Measurements from ENCODE around the gene EFHD2. TPM values are rescaled to one million over a fixed set of nuclear protein-coding genes. Genes with fewer than 3 reads are reported as not detected.
A peak's percentile ranks its signal among the peaks of the same experiment; 100 is the strongest.

EFHD2 gene
- total and polyA plus RNA-seq, 2 of the 8 experiments (the other 6 are each of a cell fraction or from before 2014, with no cell fraction given): 24.4 to 25.1 TPM

- no peak overlapping the region for H2BK5ac ChIP-seq (ENCODE audit: low read depth, low read length)
- TF ChIP-seq MAFK (IDR thresholded peaks at IDR 0.05; ENCODE audit: low read depth, low read length) (no peak), CHD2 (IDR thresholded peaks at IDR 0.05; ENCODE audit: low read length) (no peak), CTCF (IDR thresholded peaks at IDR 0.05; ENCODE audit: control extremely low read depth in 1 of 3, insufficient read depth in 1 of 3, low read depth in 1 of 3, low read length in 3 of 3) (peak; percentile 88 to 99 (median 96)), SIN3A (conservative IDR thresholded peaks at IDR 0.05 in 1 of 2, IDR thresholded peaks at IDR 0.05 in 1 of 2; ENCODE audit: low read depth in 1 of 2, low read length in 2 of 2) (peak in 1 of 2 experiments; percentile 43; a peak in 1 of 4 replicates), RAD21 (IDR thresholded peaks at IDR 0.05 in 1 of 2, conservative IDR thresholded peaks at IDR 0.05 in 1 of 2; ENCODE audit: low read depth in 2 of 2, low read length in 2 of 2) (peak; percentile 94), EP300 (IDR thresholded peaks at IDR 0.05; ENCODE audit: borderline replicate concordance in 1 of 2, low read depth in 2 of 2, low read length in 2 of 2) (no peak)
- TF ChIP-seq, protein P1, sequence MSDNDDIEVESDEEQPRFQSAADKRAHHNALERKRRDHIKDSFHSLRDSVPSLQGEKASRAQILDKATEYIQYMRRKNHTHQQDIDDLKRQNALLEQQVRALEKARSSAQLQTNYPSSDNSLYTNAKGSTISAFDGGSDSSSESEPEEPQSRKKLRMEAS (IDR thresholded peaks at IDR 0.05): peak; percentile 40
Observed at GRCh38 chr1:15430787-15431570, 21.3 kb downstream of the EFHD2 start.

More at GRCh38 chr1:15430787-15431570, 21.3 kb downstream of the EFHD2 start:
- DNase-seq (ENCODE audit: low read depth in 1 of 2, low spot score in 2 of 2) (peak; percentile 69 to 100), FAIRE-seq (peak; percentile 52)
- H3K4ac ChIP-seq (replicated peaks; ENCODE audit: insufficient read length, low read depth, low read length): no peak overlapping the region
- H2AK5ac ChIP-seq (ENCODE audit: low read depth, low read length): no peak overlapping the region
- peaks cover 0 to 7% (median 3%) of the 10 kb centered on the region in 4 experiments; a peak in 5 of 7 replicates for H3K4me1 ChIP-seq (replicated peaks in 1 of 4; ENCODE audit: control insufficient read depth in 3 of 4, insufficient read depth in 4 of 4, low read length in 3 of 4)
- no peak overlapping the region for H3K4me3 ChIP-seq (ENCODE audit: extremely low read depth in 1 of 4, insufficient read depth in 2 of 4, low read depth in 3 of 4, low read length in 4 of 4)
- no peak overlapping the region; the same call in 1 of the 2 replicates for H3K18ac ChIP-seq (ENCODE audit: extremely low read depth, low read length)
- no peaks in the 10 kb centered on the region; a peak in 1 of 8 replicates for H3K36me3 ChIP-seq (ENCODE audit: control insufficient read depth in 2 of 4, insufficient read depth in 4 of 4, low read length in 3 of 4)
- no peak overlapping the region for H4K5ac ChIP-seq (ENCODE audit: insufficient read length, low read depth, low read length)
- no peak overlapping the region for H3K14ac ChIP-seq (ENCODE audit: insufficient read length)
- no peak overlapping the region for H3K4me2 ChIP-seq (ENCODE audit: insufficient read depth in 1 of 2, low read depth in 2 of 2, low read length in 2 of 2)
- peaks cover 0 to 2% of the 10 kb centered on the region in 2 experiments for H4K20me1 ChIP-seq (replicated peaks in 1 of 2; ENCODE audit: control insufficient read depth in 1 of 2, insufficient read depth in 2 of 2, low read length in 2 of 2)
- no peaks in the 10 kb centered on the region for H3K9me3 ChIP-seq (ENCODE audit: insufficient read depth in 2 of 2, low read depth in 1 of 2, low read length in 1 of 2)
- no peak overlapping the region for H2BK120ac ChIP-seq (replicated peaks; ENCODE audit: low read depth, low read length)
- H3K56ac ChIP-seq (replicated peaks; ENCODE audit: insufficient read length, low read depth, low read length): no peak overlapping the region
- no peak overlapping the region for H2AFZ ChIP-seq (ENCODE audit: low read length)
- peaks cover 2% of the 10 kb centered on the region; the same call in 1 of the 2 replicates for H3K23me2 ChIP-seq (ENCODE audit: low read depth, low read length)
- no peak overlapping the region for H2BK12ac ChIP-seq (ENCODE audit: low read depth, low read length)
- H3K9ac ChIP-seq (replicated peaks in 1 of 4; ENCODE audit: extremely low read depth in 1 of 4, low read depth in 3 of 4, low read length in 3 of 4): no peak overlapping the region
- no peak overlapping the region for H3K27ac ChIP-seq (ENCODE audit: low read depth, low read length)
- 0 out of 2 replicates have a peak overlapping the region, but pooled peaks have one; percentile 81 for H2BK15ac ChIP-seq (ENCODE audit: low read length)
- ChIA-PET CTCF (ENCODE audit: partially characterized antibody) (interaction anchor here (0.9 to 16.9 kb wide), 38 partner anchors 9 to 331 kb away, joined by 3 to 170 read pairs (median 4); no protein-coding TSS in a partner anchor), POLR2A (ENCODE audit: partially characterized antibody) (interaction anchor here (1.0 to 1.4 kb wide), 2 partner anchors 102 to 107 kb away, joined by 3 to 4 read pairs; no protein-coding TSS in a partner anchor)
- H4K91ac ChIP-seq (replicated peaks; ENCODE audit: insufficient read length, low read length): no peak overlapping the region
- H3K27me3 ChIP-seq (replicated peaks in 1 of 4; ENCODE audit: control insufficient read depth in 3 of 4, extremely low read depth in 1 of 4, insufficient read depth in 3 of 4, low read length in 3 of 4): no peaks in the 10 kb centered on the region; a peak in 1 of 7 replicates
- no peak overlapping the region for H3K23ac ChIP-seq (ENCODE audit: insufficient read length)
- no peak overlapping the region for H2BK20ac ChIP-seq (ENCODE audit: low read length)
- no peaks in the 10 kb centered on the region for H3K79me1 ChIP-seq (ENCODE audit: low read depth, low read length)
- 66% methylated on average over 18 of the region's 19 CpGs; no CpG with 5 or more reads in 1 of the 2 experiments for WGBS, 2 experiments (ENCODE audit: extremely low coverage in 1 of 2, insufficient coverage in 1 of 2, insufficient read length in 1 of 2, insufficient replicate concordance in 2 of 2, low coverage in 1 of 2, low lambda C conversion rate in 2 of 2, missing lambda C conversion rate in 1 of 2)
- no peak overlapping the region for H4K8ac ChIP-seq (ENCODE audit: extremely low read depth, insufficient read depth, low read length)
- H3K79me2 ChIP-seq (ENCODE audit: control insufficient read depth in 1 of 2, insufficient read depth in 2 of 2, low read length in 2 of 2): no peaks in the 10 kb centered on the region

All from H1 (cell line).